Rectal smooth muscle tissue (tissue), 1 donor: Measurements from ENCODE around the gene SGSM1.

ENCODE experiments used
- H3K27ac ChIP-seq: one replicate; pipeline ENCODE4 v1.7.0; 2013; ENCODE audit warnings: low read depth, low read length, inconsistent platforms
- H3K27me3 ChIP-seq: one replicate; pipeline ENCODE4 v1.7.0; 2013; ENCODE audit warnings: low read length; ENCODE audit not compliant: control insufficient read depth, insufficient read depth
- H3K36me3 ChIP-seq: one replicate; pipeline ENCODE4 v1.7.0; 2013; ENCODE audit warnings: low read length; ENCODE audit not compliant: control insufficient read depth, insufficient read depth
- H3K4me1 ChIP-seq: one replicate; pipeline ENCODE4 v1.7.0; 2013; ENCODE audit warnings: low read length; ENCODE audit not compliant: control insufficient read depth, insufficient read depth
- H3K4me3 ChIP-seq: one replicate; pipeline ENCODE4 v1.7.0; 2013; ENCODE audit warnings: low read length
- H3K9ac ChIP-seq: one replicate; pipeline ENCODE4 v1.7.0; 2013; ENCODE audit warnings: low read length

SGSM1 gene

DNA sequence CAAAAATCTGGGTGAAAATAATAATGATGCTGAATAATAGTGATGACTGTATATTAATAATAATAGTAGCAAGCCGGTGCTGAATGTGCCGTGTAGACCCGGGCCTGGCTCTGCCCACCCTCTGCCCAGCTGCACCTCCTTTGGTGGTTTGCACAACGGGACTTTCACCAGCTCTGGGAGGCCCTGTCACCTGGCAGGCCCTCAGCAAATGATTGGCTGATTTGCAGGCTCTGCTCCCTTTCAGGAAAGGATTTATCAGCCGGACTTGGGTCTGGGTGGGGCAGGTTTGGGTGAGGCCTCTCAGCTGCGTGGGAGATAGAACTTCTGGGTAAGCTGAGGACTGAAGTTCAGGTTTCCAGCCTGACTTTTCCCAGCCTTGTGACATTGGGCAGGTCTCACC lies 167.9 kb downstream of the SGSM1 start:
- Histone ChIP-seq H3K9ac (no peak overlapping the region), H3K27ac (no peak overlapping the region), H3K4me1 (no peaks in the 10 kb centered on the region), H3K27me3 (no peaks in the 10 kb centered on the region), H3K4me3 (no peak overlapping the region), H3K36me3 (no peaks in the 10 kb centered on the region)

DNA sequence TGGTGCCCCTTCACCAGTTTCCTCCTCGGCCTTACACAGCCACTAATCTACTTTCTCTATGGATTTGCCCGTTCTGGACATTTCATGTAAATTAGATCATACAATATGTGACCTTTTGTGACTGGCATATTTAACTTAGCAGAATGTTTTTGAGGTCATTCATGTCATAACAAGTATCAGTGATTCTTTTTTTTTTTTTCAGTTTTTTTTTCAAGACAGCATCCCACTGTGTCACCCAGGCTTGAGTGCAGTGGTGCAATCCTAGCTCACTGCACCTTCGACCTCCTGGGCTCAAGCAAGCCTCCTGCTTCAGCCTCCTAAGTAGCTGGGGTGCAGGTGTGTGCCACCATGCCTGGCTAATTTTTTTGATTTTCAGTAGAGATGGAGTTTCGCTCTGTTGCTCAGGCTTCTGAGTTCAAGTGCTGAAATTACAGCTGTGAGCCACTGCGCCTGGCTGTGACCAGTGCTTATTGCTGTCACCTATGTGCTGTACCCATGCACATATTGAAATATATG lies 169.2 kb downstream of the SGSM1 start:
- H3K9ac ChIP-seq = no peak overlapping the region
- H3K27me3 ChIP-seq = no peaks in the 10 kb centered on the region
- H3K27ac ChIP-seq = no peak overlapping the region
- no peaks in the 10 kb centered on the region for H3K4me1 ChIP-seq
- no peak overlapping the region for H3K4me3 ChIP-seq
- H3K36me3 ChIP-seq = no peaks in the 10 kb centered on the region

DNA sequence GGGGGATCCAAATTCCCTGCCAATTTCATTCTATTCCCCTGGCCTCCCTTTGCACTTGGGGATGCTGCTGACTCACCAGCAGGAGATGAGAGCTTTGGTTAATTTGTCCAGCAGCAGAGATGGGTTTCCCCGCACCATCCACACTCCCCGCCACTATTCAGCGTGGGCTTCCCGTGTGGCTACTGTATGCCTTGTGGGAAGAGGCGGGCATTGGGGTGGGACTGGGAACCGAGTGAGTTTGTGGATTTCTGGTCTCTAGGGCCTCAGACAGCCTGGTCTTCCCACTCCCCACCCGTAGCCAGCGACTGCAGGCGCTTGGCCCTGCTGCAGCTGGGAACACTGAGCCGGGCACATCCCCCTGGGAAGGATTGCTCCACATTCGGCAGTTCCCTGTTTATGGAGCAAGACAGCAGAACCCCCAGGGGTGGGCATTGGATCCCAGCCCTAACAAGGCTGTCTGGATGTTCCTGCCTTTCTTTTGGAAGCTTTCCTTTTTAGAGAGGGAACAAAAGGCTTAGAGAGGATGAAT lies 169.9 kb downstream of the SGSM1 start:
- Histone ChIP-seq H3K36me3 (no peaks in the 10 kb centered on the region), H3K4me1 (no peaks in the 10 kb centered on the region), H3K9ac (no peak overlapping the region), H3K27ac (no peak overlapping the region), H3K4me3 (no peak overlapping the region), H3K27me3 (no peaks in the 10 kb centered on the region)

DNA sequence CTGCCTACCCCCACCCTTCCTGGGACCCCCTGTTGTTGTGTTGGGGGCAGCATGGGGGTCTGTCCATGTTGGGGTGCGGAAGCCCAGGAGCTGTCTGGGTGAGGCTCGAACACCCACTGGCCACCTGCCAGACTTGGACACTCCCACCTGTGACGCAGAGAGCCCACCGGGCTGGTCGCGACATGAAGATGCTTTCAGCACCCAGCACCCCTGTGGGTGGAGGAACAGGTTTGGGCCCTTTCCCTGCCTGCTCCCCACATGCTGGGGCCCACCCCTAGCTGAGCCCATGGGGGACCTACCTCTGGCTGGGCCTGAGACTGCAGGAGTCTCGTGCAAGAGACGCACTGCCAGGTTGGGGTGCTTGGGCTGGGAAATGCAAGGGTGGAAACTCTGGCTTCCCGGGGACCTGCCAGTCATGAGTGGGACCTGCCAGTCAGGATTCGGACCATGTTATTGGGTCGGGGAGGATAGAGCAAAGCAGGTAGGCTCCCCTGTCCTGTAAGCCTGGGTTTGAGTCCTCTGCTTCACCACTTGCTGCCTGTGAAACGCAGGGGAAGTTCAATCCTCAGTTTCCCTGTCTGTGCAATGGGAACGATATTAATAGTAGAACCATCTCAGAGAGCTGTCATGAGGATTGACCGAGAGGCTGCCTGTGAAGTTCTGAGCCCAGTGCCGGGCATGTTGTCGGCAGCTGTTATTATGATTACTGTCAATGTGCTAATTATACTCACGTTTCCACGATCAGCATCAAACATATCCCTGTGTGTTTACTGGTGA lies 170.6 kb downstream of the SGSM1 start:
- H3K4me1 ChIP-seq = no peaks in the 10 kb centered on the region
- no peaks in the 10 kb centered on the region for H3K27me3 ChIP-seq
- no peaks in the 10 kb centered on the region for H3K36me3 ChIP-seq
- H3K9ac ChIP-seq = no peak overlapping the region
- H3K4me3 ChIP-seq = no peak overlapping the region
- no peak overlapping the region for H3K27ac ChIP-seq
